MM.1S (cell line): ENCODE measurements around the gene MLPH.

Experiments
- DNase-seq: peaks from one replicate; pipeline ENCODE4 v3.0.0-alpha.2; 2015
- H2AFZ ChIP-seq: fragments of 300-600 bp; sonication (generic); 2 replicates; pipeline ENCODE4 v1.6.0; 2016; ENCODE audit warnings: antibody characterized with exemption, low read length
- H3F3A ChIP-seq: fragments of 300-600 bp; sonication (generic); 2 replicates; pipeline ENCODE4 v1.6.1; 2016; ENCODE audit warnings: mild to moderate bottlenecking, antibody characterized with exemption, low read length, moderate library complexity, mixed read lengths; ENCODE audit not compliant: insufficient read depth
- H3K27ac ChIP-seq: fragments of 300-600 bp; sonication (generic); 2 replicates; pipeline ENCODE4 v1.5.1; 2016; ENCODE audit warnings: mild to moderate bottlenecking, low read length
- H3K27me3 ChIP-seq: fragments of 300-600 bp; sonication (generic); replicated peaks from 2 replicates; pipeline ENCODE4 v1.6.0; 2016; ENCODE audit warnings: low read length; ENCODE audit not compliant: insufficient read depth
- H3K36me3 ChIP-seq: fragments of 300-600 bp; sonication (generic); replicated peaks from 2 replicates; pipeline ENCODE4 v1.6.1; 2016; ENCODE audit warnings: mild to moderate bottlenecking, low read length, mixed read lengths; ENCODE audit not compliant: insufficient read depth
- H3K4me1 ChIP-seq: fragments of 300-600 bp; sonication (generic); 2 replicates; pipeline ENCODE4 v1.6.1; 2016; ENCODE audit warnings: low read length, mixed read lengths
- H3K4me2 ChIP-seq: fragments of 300-600 bp; sonication (generic); 2 replicates; pipeline ENCODE4 v1.6.0; 2016; ENCODE audit warnings: low read depth, low read length
- H3K4me3 ChIP-seq: fragments of 300-600 bp; sonication (generic); 2 replicates; pipeline ENCODE4 v1.5.1; 2016; ENCODE audit warnings: low read length, mixed read lengths
- H3K79me2 ChIP-seq: fragments of 300-600 bp; sonication (generic); 2 replicates; pipeline ENCODE4 v1.6.1; 2016; ENCODE audit warnings: mixed run types, low read length, mixed read lengths
- H3K9ac ChIP-seq: fragments of 300-600 bp; sonication (generic); 2 replicates; pipeline ENCODE4 v1.6.1; 2016; ENCODE audit warnings: low read length, mixed read lengths
- H3K9me2 ChIP-seq: fragments of 300-600 bp; sonication (generic); replicated peaks from 2 replicates; pipeline ENCODE4 v1.6.1; 2016; ENCODE audit warnings: mild to moderate bottlenecking, low read length, mixed read lengths; ENCODE audit not compliant: insufficient read depth
- H3K9me3 ChIP-seq: fragments of 300-600 bp; sonication (generic); replicated peaks from 2 replicates; pipeline ENCODE4 v1.6.1; 2016; ENCODE audit warnings: mild to moderate bottlenecking, low read length, mixed read lengths; ENCODE audit not compliant: insufficient read depth
- H4K20me1 ChIP-seq: fragments of 300-600 bp; sonication (generic); 2 replicates; pipeline ENCODE4 v1.6.1; 2016; ENCODE audit warnings: mild to moderate bottlenecking, low read length, moderate library complexity, mixed read lengths; ENCODE audit not compliant: insufficient read depth
- CTCF ChIP-seq: fragments of 300-600 bp; sonication (generic); IDR thresholded peaks from 2 replicates; pipeline ENCODE4 v1.5.1; 2016; ENCODE audit warnings: antibody characterized with exemption, low read length, mixed read lengths
- EZH2 ChIP-seq: fragments of 300-600 bp; sonication (generic); optimal IDR thresholded peaks from 2 replicates; pipeline ENCODE3; 2017; ENCODE audit warnings: low read depth, mild to moderate bottlenecking, antibody characterized with exemption, low read length, mixed read lengths
- EZH2phosphoT487 ChIP-seq: fragments of 300-600 bp; sonication (generic); IDR thresholded peaks from 2 replicates; pipeline ENCODE4 v1.6.1; 2018; ENCODE audit warnings: antibody characterized with exemption, low read length

The MLPH gene

DNA sequence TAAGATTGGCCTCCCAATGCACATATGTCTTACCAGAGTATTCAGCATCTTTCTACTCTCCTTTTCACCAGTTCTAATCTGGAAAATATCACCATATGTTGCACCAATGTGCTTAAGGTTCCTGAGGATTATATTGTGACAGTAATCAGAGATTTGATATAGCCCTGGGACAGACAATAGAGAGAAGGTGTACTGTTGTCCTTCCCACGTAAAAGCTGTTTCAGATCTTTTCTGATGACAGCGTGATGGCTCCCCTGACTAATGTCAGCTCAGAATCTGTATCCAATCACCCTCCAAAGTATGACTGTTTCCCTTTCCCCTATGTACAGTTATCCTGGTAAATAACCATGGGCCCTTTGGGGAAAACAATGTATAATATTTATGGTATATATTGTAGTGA is 9.0 kb upstream of the MLPH start:
- no peak overlapping the region for H3K27ac ChIP-seq
- no peaks in the 10 kb centered on the region; the same call in 1 of the 2 replicates for H3K27me3 ChIP-seq
- no peaks in the 10 kb centered on the region for H3F3A ChIP-seq
- H3K9me2 ChIP-seq = no peaks in the 10 kb centered on the region
- H3K9ac ChIP-seq = no peak overlapping the region
- no peaks in the 10 kb centered on the region; the same call in 1 of the 2 replicates for H3K4me1 ChIP-seq
- TF ChIP-seq CTCF (no peak), EZH2phosphoT487 (no peak), EZH2 (no peak)
- no peak overlapping the region for H2AFZ ChIP-seq
- no peaks in the 10 kb centered on the region for H3K36me3 ChIP-seq
- H3K79me2 ChIP-seq = no peaks in the 10 kb centered on the region
- no peaks in the 10 kb centered on the region for H4K20me1 ChIP-seq
- H3K9me3 ChIP-seq = no peaks in the 10 kb centered on the region
- no peak for DNase-seq
- H3K4me2 ChIP-seq = no peak overlapping the region
- no peak overlapping the region for H3K4me3 ChIP-seq

- no peak for DNase-seq
- TF ChIP-seq EZH2phosphoT487 (no peak), EZH2 (no peak), CTCF (no peak)
- H3K79me2 ChIP-seq = no peaks in the 10 kb centered on the region
- no peak overlapping the region for H2AFZ ChIP-seq
- H3K9ac ChIP-seq = no peak overlapping the region
- no peaks in the 10 kb centered on the region for H3K36me3 ChIP-seq
- no peaks in the 10 kb centered on the region for H3K9me2 ChIP-seq
- H3F3A ChIP-seq = no peaks in the 10 kb centered on the region
- no peaks in the 10 kb centered on the region for H3K9me3 ChIP-seq
- no peaks in the 10 kb centered on the region; the same call in 1 of the 2 replicates for H3K27me3 ChIP-seq
- no peaks in the 10 kb centered on the region; the same call in 1 of the 2 replicates for H3K4me1 ChIP-seq
- no peak overlapping the region for H3K4me2 ChIP-seq
- H4K20me1 ChIP-seq = no peaks in the 10 kb centered on the region
- no peak overlapping the region for H3K4me3 ChIP-seq
- H3K27ac ChIP-seq = no peak overlapping the region
Observed at GRCh38 chr2:237478979-237479378, 8.1 kb upstream of the MLPH start.

DNA sequence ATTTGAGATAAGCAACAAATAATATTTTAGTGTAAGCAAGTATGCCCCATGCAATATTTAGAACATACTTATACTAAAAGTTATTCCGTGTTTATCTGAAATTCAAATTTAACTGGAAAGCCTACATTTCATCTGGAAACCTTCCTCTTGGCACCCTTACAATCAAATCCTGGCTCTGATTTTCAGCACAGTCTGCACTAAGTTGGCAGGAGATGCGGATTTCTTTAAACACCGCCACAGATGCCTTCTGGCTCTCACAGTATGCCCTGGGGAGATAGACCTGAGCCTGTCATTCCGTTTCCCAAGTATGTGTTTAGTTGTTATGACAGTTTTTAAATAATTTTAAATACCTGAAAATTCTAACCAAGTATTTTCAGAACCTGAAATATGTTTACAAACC is 7.3 kb upstream of the MLPH start:
- Histone ChIP-seq H3K9me2 (no peaks in the 10 kb centered on the region), H3K36me3 (no peaks in the 10 kb centered on the region), H3K9ac (no peak overlapping the region), H4K20me1 (no peaks in the 10 kb centered on the region), H3K79me2 (no peaks in the 10 kb centered on the region), H3K27me3 (no peaks in the 10 kb centered on the region; the same call in 1 of the 2 replicates), H3K9me3 (no peaks in the 10 kb centered on the region), H3K4me2 (no peak overlapping the region), H2AFZ (no peak overlapping the region), H3K4me3 (no peak overlapping the region), H3F3A (no peaks in the 10 kb centered on the region), H3K27ac (no peak overlapping the region), H3K4me1 (no peaks in the 10 kb centered on the region; the same call in 1 of the 2 replicates)
- DNase-seq = no peak
- no peak for TF ChIP-seq EZH2phosphoT487
- TF ChIP-seq CTCF = no peak
- no peak for TF ChIP-seq EZH2
